ENCODE measurements around the gene STEAP3. TPM values are rescaled to one million over a fixed set of nuclear protein-coding genes. Genes with fewer than 3 reads are reported as not detected.
A peak's percentile ranks its signal among the peaks of the same experiment; 100 is the strongest.

Gene STEAP3
- total RNA-seq, 2 donors from 2014 or later: 0.10 to 0.13 TPM

- Mint-ChIP-seq H3K36me3 (ENCODE audit: low read depth) (no peaks in the 10 kb centered on the region), H3K27ac (no peak overlapping the region), H3K4me1 (peaks cover 4% of the 10 kb centered on the region), H3K27me3 (peaks cover 27% of the 10 kb centered on the region), H3K4me3 (no peak overlapping the region)
- DNase-seq (no peak), ATAC-seq (no peak)
- no peaks in the 10 kb centered on the region for H3K9me3 ChIP-seq (ENCODE audit: control insufficient read depth, low read length, poor library complexity, severe bottlenecking)
Observed at GRCh38 chr2:119240311-119241204, 16.9 kb downstream of the STEAP3 start.

- no peak overlapping the region for H3K4me3 Mint-ChIP-seq
- H3K9me3 ChIP-seq (ENCODE audit: control insufficient read depth, low read length, poor library complexity, severe bottlenecking): no peaks in the 10 kb centered on the region
- H3K27ac Mint-ChIP-seq: no peak overlapping the region
- H3K36me3 Mint-ChIP-seq (ENCODE audit: low read depth): no peaks in the 10 kb centered on the region
- ATAC-seq (no peak), DNase-seq (no peak)
- H3K27me3 Mint-ChIP-seq: peaks cover 21% of the 10 kb centered on the region
- H3K4me1 Mint-ChIP-seq: peaks cover 4% of the 10 kb centered on the region
Observed at GRCh38 chr2:119241205-119241532, 17.5 kb downstream of the STEAP3 start.

GRCh38 chr2:119242276-119243119 lies 18.9 kb downstream of the STEAP3 start:
- no peaks in the 10 kb centered on the region for H3K36me3 Mint-ChIP-seq (ENCODE audit: low read depth)
- no peak for ATAC-seq
- H3K4me3 Mint-ChIP-seq: no peak overlapping the region

GRCh38 chr2:119243621-119244020 lies 20.0 kb downstream of the STEAP3 start:
- ATAC-seq: no peak
- DNase-seq: no peak
- Mint-ChIP-seq H3K4me1 (no peaks in the 10 kb centered on the region), H3K27me3 (peaks cover 12% of the 10 kb centered on the region), H3K4me3 (no peak overlapping the region), H3K27ac (no peak overlapping the region), H3K36me3 (ENCODE audit: low read depth) (no peaks in the 10 kb centered on the region)
- no peaks in the 10 kb centered on the region for H3K9me3 ChIP-seq (ENCODE audit: control insufficient read depth, low read length, poor library complexity, severe bottlenecking)

More at GRCh38 chr2:119242276-119243119, 18.9 kb downstream of the STEAP3 start:
- Mint-ChIP-seq H3K27ac (no peak overlapping the region), H3K4me1 (peaks cover 2% of the 10 kb centered on the region), H3K27me3 (peaks cover 13% of the 10 kb centered on the region)
- no peak for DNase-seq
- H3K9me3 ChIP-seq (ENCODE audit: control insufficient read depth, low read length, poor library complexity, severe bottlenecking): no peaks in the 10 kb centered on the region

- no peak for ATAC-seq
- H3K36me3 Mint-ChIP-seq (ENCODE audit: low read depth): no peaks in the 10 kb centered on the region
- no peak overlapping the region for H3K27ac Mint-ChIP-seq
Observed at GRCh38 chr2:119245076-119245840, 21.6 kb downstream of the STEAP3 start.

GRCh38 chr2:119245841-119246230 lies 22.2 kb downstream of the STEAP3 start:
- no peak for ATAC-seq
- DNase-seq: no peak
- Mint-ChIP-seq H3K27me3 (peaks cover 21% of the 10 kb centered on the region), H3K36me3 (ENCODE audit: low read depth) (no peaks in the 10 kb centered on the region), H3K4me1 (no peaks in the 10 kb centered on the region), H3K27ac (no peak overlapping the region), H3K4me3 (no peak overlapping the region)
- H3K9me3 ChIP-seq (ENCODE audit: control insufficient read depth, low read length, poor library complexity, severe bottlenecking): no peaks in the 10 kb centered on the region

More at GRCh38 chr2:119245076-119245840, 21.6 kb downstream of the STEAP3 start:
- Mint-ChIP-seq H3K4me1 (no peaks in the 10 kb centered on the region), H3K27me3 (peaks cover 19% of the 10 kb centered on the region), H3K4me3 (no peak overlapping the region)
- H3K9me3 ChIP-seq (ENCODE audit: control insufficient read depth, low read length, poor library complexity, severe bottlenecking): no peaks in the 10 kb centered on the region
- no peak for DNase-seq

GRCh38 chr2:119246884-119247843 lies 23.5 kb downstream of the STEAP3 start:
- DNase-seq (no peak), ATAC-seq (no peak)
- Mint-ChIP-seq H3K27ac (no peak overlapping the region), H3K4me3 (no peak overlapping the region), H3K36me3 (ENCODE audit: low read depth) (no peaks in the 10 kb centered on the region), H3K4me1 (no peaks in the 10 kb centered on the region), H3K27me3 (peaks cover 30% of the 10 kb centered on the region)
- H3K9me3 ChIP-seq (ENCODE audit: control insufficient read depth, low read length, poor library complexity, severe bottlenecking): no peaks in the 10 kb centered on the region

- H3K9me3 ChIP-seq (ENCODE audit: control insufficient read depth, low read length, poor library complexity, severe bottlenecking): no peaks in the 10 kb centered on the region
- Mint-ChIP-seq H3K27ac (no peak overlapping the region), H3K4me1 (no peaks in the 10 kb centered on the region), H3K4me3 (no peak overlapping the region), H3K27me3 (peaks cover 30% of the 10 kb centered on the region), H3K36me3 (ENCODE audit: low read depth) (no peaks in the 10 kb centered on the region)
- ATAC-seq (no peak), DNase-seq (no peak)
Observed at GRCh38 chr2:119247844-119248271, 24.2 kb downstream of the STEAP3 start.

GRCh38 chr2:119248311-119248710 lies 24.7 kb downstream of the STEAP3 start:
- H3K27me3 Mint-ChIP-seq: peaks cover 30% of the 10 kb centered on the region
- H3K9me3 ChIP-seq (ENCODE audit: control insufficient read depth, low read length, poor library complexity, severe bottlenecking): no peaks in the 10 kb centered on the region
- DNase-seq: no peak
- peak overlapping the region; percentile 17 for H3K27ac Mint-ChIP-seq
- no peaks in the 10 kb centered on the region for H3K4me1 Mint-ChIP-seq
- H3K4me3 Mint-ChIP-seq: no peak overlapping the region
- no peaks in the 10 kb centered on the region for H3K36me3 Mint-ChIP-seq (ENCODE audit: low read depth)
- ATAC-seq: no peak

- DNase-seq (no peak), ATAC-seq (no peak)
- no peak overlapping the region for H3K4me3 Mint-ChIP-seq
- no peaks in the 10 kb centered on the region for H3K9me3 ChIP-seq (ENCODE audit: control insufficient read depth, low read length, poor library complexity, severe bottlenecking)
- H3K27ac Mint-ChIP-seq: peak overlapping the region; percentile 17
- H3K4me1 Mint-ChIP-seq: no peaks in the 10 kb centered on the region
- H3K27me3 Mint-ChIP-seq: peaks cover 30% of the 10 kb centered on the region
- no peaks in the 10 kb centered on the region for H3K36me3 Mint-ChIP-seq (ENCODE audit: low read depth)
Observed at GRCh38 chr2:119248751-119249150, 25.1 kb downstream of the STEAP3 start.

- no peak for ATAC-seq
- H3K27me3 Mint-ChIP-seq: peaks cover 30% of the 10 kb centered on the region
- no peak overlapping the region for H3K4me3 Mint-ChIP-seq
- no peak overlapping the region for H3K27ac Mint-ChIP-seq
- no peaks in the 10 kb centered on the region for H3K4me1 Mint-ChIP-seq
- no peaks in the 10 kb centered on the region for H3K9me3 ChIP-seq (ENCODE audit: control insufficient read depth, low read length, poor library complexity, severe bottlenecking)
- H3K36me3 Mint-ChIP-seq (ENCODE audit: low read depth): no peaks in the 10 kb centered on the region
- DNase-seq: no peak
Observed at GRCh38 chr2:119249311-119249710, 25.7 kb downstream of the STEAP3 start.

Data from T-helper 17 cell (primary cell).